ENCODE results near the gene MBD5. TPM values are rescaled to one million over a fixed set of nuclear protein-coding genes. Genes with fewer than 3 reads are reported as not detected.

The MBD5 gene
- total RNA-seq, 1 donor from 2014 or later: 44.9 TPM

DNA sequence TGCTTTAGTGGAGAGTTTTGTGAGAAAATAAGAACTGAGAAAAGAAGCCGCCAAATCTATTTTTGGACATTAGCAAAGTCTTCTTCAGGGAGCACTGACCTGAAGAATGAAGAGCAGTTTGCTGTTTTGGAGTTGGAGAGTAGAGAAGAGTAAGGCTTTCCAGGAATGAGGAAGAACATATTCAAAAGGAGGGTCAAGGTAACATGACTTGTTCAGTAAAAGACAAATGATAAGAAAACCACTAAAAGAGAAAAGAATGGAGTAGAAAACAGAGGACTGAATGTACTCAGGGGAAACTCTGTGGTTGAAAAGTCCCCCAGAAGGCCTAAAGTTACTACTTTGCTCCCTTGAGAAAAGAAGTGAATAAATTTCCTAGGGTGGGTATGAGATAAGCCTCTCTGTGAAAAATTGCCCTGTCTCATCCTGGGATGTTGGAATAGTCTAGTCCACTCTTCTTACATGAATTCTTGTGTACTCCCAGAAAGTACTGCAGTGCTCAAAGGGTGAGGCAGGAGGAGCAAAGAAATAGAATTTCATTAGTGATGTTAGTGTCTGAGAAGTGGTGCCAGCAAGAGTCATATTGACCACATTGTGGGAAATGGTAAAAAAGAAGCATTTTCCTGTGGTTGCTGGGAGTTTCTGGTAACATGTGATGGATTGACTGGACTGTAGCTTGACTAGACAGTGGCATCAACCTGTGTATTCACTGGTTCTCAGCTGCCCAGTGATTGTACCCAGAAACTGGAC, 27.8 kb downstream of the MBD5 start:
- TF ChIP-seq, protein P1, sequence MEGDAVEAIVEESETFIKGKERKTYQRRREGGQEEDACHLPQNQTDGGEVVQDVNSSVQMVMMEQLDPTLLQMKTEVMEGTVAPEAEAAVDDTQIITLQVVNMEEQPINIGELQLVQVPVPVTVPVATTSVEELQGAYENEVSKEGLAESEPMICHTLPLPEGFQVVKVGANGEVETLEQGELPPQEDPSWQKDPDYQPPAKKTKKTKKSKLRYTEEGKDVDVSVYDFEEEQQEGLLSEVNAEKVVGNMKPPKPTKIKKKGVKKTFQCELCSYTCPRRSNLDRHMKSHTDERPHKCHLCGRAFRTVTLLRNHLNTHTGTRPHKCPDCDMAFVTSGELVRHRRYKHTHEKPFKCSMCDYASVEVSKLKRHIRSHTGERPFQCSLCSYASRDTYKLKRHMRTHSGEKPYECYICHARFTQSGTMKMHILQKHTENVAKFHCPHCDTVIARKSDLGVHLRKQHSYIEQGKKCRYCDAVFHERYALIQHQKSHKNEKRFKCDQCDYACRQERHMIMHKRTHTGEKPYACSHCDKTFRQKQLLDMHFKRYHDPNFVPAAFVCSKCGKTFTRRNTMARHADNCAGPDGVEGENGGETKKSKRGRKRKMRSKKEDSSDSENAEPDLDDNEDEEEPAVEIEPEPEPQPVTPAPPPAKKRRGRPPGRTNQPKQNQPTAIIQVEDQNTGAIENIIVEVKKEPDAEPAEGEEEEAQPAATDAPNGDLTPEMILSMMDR (IDR thresholded peaks at IDR 0.05): no peak
- Mint-ChIP-seq H3K36me3 (ENCODE audit: unreplicated experiment) (peaks cover 6% of the 10 kb centered on the region), H3K9me3 (ENCODE audit: unreplicated experiment) (peaks cover 7% of the 10 kb centered on the region), H3K4me1 (ENCODE audit: unreplicated experiment) (peaks cover 11% of the 10 kb centered on the region), H3K27me3 (ENCODE audit: unreplicated experiment) (no peaks in the 10 kb centered on the region), H3K27ac (ENCODE audit: unreplicated experiment) (no peak overlapping the region), H3K4me3 (ENCODE audit: unreplicated experiment) (no peak overlapping the region)
- DNase-seq (ENCODE audit: extremely low spot score, unreplicated experiment): no peak

GRCh38 chr2:148049284-148049683, 28.4 kb downstream of the MBD5 start:
- H3K4me1 Mint-ChIP-seq (ENCODE audit: unreplicated experiment): peaks cover 11% of the 10 kb centered on the region
- TF ChIP-seq, protein P1 (IDR thresholded peaks at IDR 0.05): no peak

GRCh38 chr2:148052687-148053086, 31.8 kb downstream of the MBD5 start:
- Mint-ChIP-seq H3K9me3 (ENCODE audit: unreplicated experiment) (peaks cover 7% of the 10 kb centered on the region), H3K27me3 (ENCODE audit: unreplicated experiment) (no peaks in the 10 kb centered on the region), H3K36me3 (ENCODE audit: unreplicated experiment) (peaks cover 9% of the 10 kb centered on the region), H3K4me3 (ENCODE audit: unreplicated experiment) (no peak overlapping the region), H3K4me1 (ENCODE audit: unreplicated experiment) (peaks cover 11% of the 10 kb centered on the region), H3K27ac (ENCODE audit: unreplicated experiment) (no peak overlapping the region)
- TF ChIP-seq, protein P1 (IDR thresholded peaks at IDR 0.05): no peak
- DNase-seq (ENCODE audit: extremely low spot score, unreplicated experiment): no peak

More at GRCh38 chr2:148049284-148049683, 28.4 kb downstream of the MBD5 start:
- H3K9me3 Mint-ChIP-seq (ENCODE audit: unreplicated experiment): peaks cover 7% of the 10 kb centered on the region
- no peak overlapping the region for H3K27ac Mint-ChIP-seq (ENCODE audit: unreplicated experiment)
- no peak overlapping the region for H3K4me3 Mint-ChIP-seq (ENCODE audit: unreplicated experiment)
- DNase-seq (ENCODE audit: extremely low spot score, unreplicated experiment): no peak
- peaks cover 6% of the 10 kb centered on the region for H3K36me3 Mint-ChIP-seq (ENCODE audit: unreplicated experiment)
- no peaks in the 10 kb centered on the region for H3K27me3 Mint-ChIP-seq (ENCODE audit: unreplicated experiment)

- no peak overlapping the region for H3K27ac Mint-ChIP-seq (ENCODE audit: unreplicated experiment)
- TF ChIP-seq, protein P1 (IDR thresholded peaks at IDR 0.05): no peak
- no peaks in the 10 kb centered on the region for H3K9me3 Mint-ChIP-seq (ENCODE audit: unreplicated experiment)
- no peaks in the 10 kb centered on the region for H3K27me3 Mint-ChIP-seq (ENCODE audit: unreplicated experiment)
- no peak overlapping the region for H3K4me3 Mint-ChIP-seq (ENCODE audit: unreplicated experiment)
- DNase-seq (ENCODE audit: extremely low spot score, unreplicated experiment): no peak
- H3K4me1 Mint-ChIP-seq (ENCODE audit: unreplicated experiment): no peaks in the 10 kb centered on the region
- peaks cover 3% of the 10 kb centered on the region for H3K36me3 Mint-ChIP-seq (ENCODE audit: unreplicated experiment)
These were observed 37.8 kb downstream of the MBD5 start for GRCh38 chr2:148058641-148059040.

GRCh38 chr2:148063633-148064032, 42.7 kb downstream of the MBD5 start:
- DNase-seq (ENCODE audit: extremely low spot score, unreplicated experiment): no peak
- Mint-ChIP-seq H3K4me3 (ENCODE audit: unreplicated experiment) (no peak overlapping the region), H3K4me1 (ENCODE audit: unreplicated experiment) (no peaks in the 10 kb centered on the region), H3K36me3 (ENCODE audit: unreplicated experiment) (peaks cover 7% of the 10 kb centered on the region), H3K27ac (ENCODE audit: unreplicated experiment) (no peak overlapping the region), H3K27me3 (ENCODE audit: unreplicated experiment) (no peaks in the 10 kb centered on the region), H3K9me3 (ENCODE audit: unreplicated experiment) (no peaks in the 10 kb centered on the region)
- TF ChIP-seq, protein P1 (IDR thresholded peaks at IDR 0.05): no peak

Measured in osteocyte (in vitro differentiated cells).